SK-N-SH treated with all-trans-retinoic acid at 6 μM for 48 hours (cell line): ENCODE measurements around the gene KRT15.

ENCODE experiments used
- ATAC-seq: fragments of 200-7000 bp; cut with Tn5 transposase; 3 replicates; pipeline ENCODE4 v1.9.1; 2020; ENCODE audit warnings: mild to moderate bottlenecking, moderate library complexity
- ARNTL ChIP-seq: fragments of 450-650 bp; formaldehyde crosslinking; IDR thresholded peaks from 2 replicates; pipeline ENCODE4 v1.5.0; 2020; ENCODE audit warnings: low read depth, mild to moderate bottlenecking, moderate library complexity, borderline replicate concordance
- BACH2 ChIP-seq: fragments of 250-450 bp; sonication (Bioruptor Pico); IDR thresholded peaks from 2 replicates; pipeline ENCODE4 v1.9.0; 2021; ENCODE audit warnings: mild to moderate bottlenecking, borderline replicate concordance
- CSDC2 ChIP-seq: fragments of 250-450 bp; sonication (Bioruptor Pico); IDR thresholded peaks from 2 replicates; pipeline ENCODE4 v1.5.0; 2020; ENCODE audit warnings: mild to moderate bottlenecking, moderate library complexity
- ESRRG ChIP-seq: fragments of 250-450 bp; sonication (Bioruptor Pico); IDR thresholded peaks from 2 replicates; pipeline ENCODE4 v1.6.1; 2021; ENCODE audit warnings: mild to moderate bottlenecking
- GLIS3 ChIP-seq: fragments of 250-450 bp; sonication (Bioruptor Pico); IDR thresholded peaks from 2 replicates; pipeline ENCODE4 v1.5.0; 2020; ENCODE audit warnings: mild to moderate bottlenecking, moderate library complexity
- OSR1 ChIP-seq: fragments of 250-450 bp; sonication (Bioruptor Pico); IDR thresholded peaks from 2 replicates; pipeline ENCODE4 v1.8.0; 2022; ENCODE audit warnings: moderate library complexity, mild to moderate bottlenecking, inconsistent platforms
- PATZ1 ChIP-seq: fragments of 250-450 bp; sonication (Bioruptor Pico); IDR thresholded peaks from 2 replicates; pipeline ENCODE4 v1.8.0; 2020; ENCODE audit warnings: mild to moderate bottlenecking, moderate library complexity, borderline replicate concordance
- RARB ChIP-seq: fragments of 250-450 bp; sonication (Bioruptor Pico); IDR thresholded peaks from 2 replicates; pipeline ENCODE4 v1.8.0; 2021; ENCODE audit warnings: mild to moderate bottlenecking, moderate library complexity
- SNAI2 ChIP-seq: fragments of 250-450 bp; sonication (Bioruptor Pico); IDR thresholded peaks from 2 replicates; pipeline ENCODE4 v1.5.0; 2020; ENCODE audit warnings: mild to moderate bottlenecking, moderate library complexity
- TCF4 ChIP-seq: fragments of 250-450 bp; sonication (Bioruptor Pico); IDR thresholded peaks from 2 replicates; pipeline ENCODE4 v1.8.0; 2021; ENCODE audit warnings: mild to moderate bottlenecking, moderate library complexity, borderline replicate concordance
- TOX ChIP-seq: fragments of 250-450 bp; sonication (Bioruptor Pico); IDR thresholded peaks from 2 replicates; pipeline ENCODE4 v1.8.0; 2021; ENCODE audit warnings: mild to moderate bottlenecking, moderate library complexity, borderline replicate concordance
- ZC3H10 ChIP-seq: fragments of 250-450 bp; sonication (Bioruptor Pico); IDR thresholded peaks from 2 replicates; pipeline ENCODE4 v1.5.1; 2021; ENCODE audit warnings: mild to moderate bottlenecking, moderate library complexity
- ZFP3 ChIP-seq: fragments of 250-450 bp; sonication (Bioruptor Pico); IDR thresholded peaks from 2 replicates; pipeline ENCODE4 v1.5.0; 2020; ENCODE audit warnings: mild to moderate bottlenecking, moderate library complexity
- ZFP30 ChIP-seq: fragments of 450-650 bp; formaldehyde crosslinking; IDR thresholded peaks from 2 replicates; pipeline ENCODE4 v1.5.0; 2022; ENCODE audit warnings: mild to moderate bottlenecking, moderate library complexity
- ZNF565 ChIP-seq: fragments of 450-650 bp; formaldehyde crosslinking; conservative IDR thresholded peaks from 2 replicates; pipeline ENCODE4 v1.5.0; 2020; ENCODE audit warnings: low read depth, mild to moderate bottlenecking, moderate library complexity
- ZNF70 ChIP-seq: fragments of 450-650 bp; formaldehyde crosslinking; IDR thresholded peaks from 2 replicates; pipeline ENCODE4 v1.5.0; 2020; ENCODE audit warnings: mild to moderate bottlenecking, moderate library complexity
- TF ChIP-seq, protein P1 (sequence below): fragments of 250-450 bp; sonication (Bioruptor Pico); IDR thresholded peaks from 2 replicates; pipeline ENCODE4 v1.5.1; 2021; ENCODE audit warnings: mild to moderate bottlenecking, moderate library complexity
- TF ChIP-seq, protein P2 (sequence below): fragments of 250-450 bp; sonication (Bioruptor Pico); IDR thresholded peaks from 2 replicates; pipeline ENCODE4 v1.8.0; 2021; ENCODE audit warnings: low read depth, mild to moderate bottlenecking, moderate library complexity, borderline replicate concordance
- TF ChIP-seq, protein P3 (sequence below): fragments of 250-450 bp; sonication (Bioruptor Pico); IDR thresholded peaks from 2 replicates; pipeline ENCODE4 v1.5.1; 2020; ENCODE audit warnings: low read depth, mild to moderate bottlenecking, moderate library complexity

The KRT15 gene

GRCh38 chr17:41527063-41528023 lies 8.7 kb upstream of the KRT15 start:
- no peak for ATAC-seq
- no peak for TF ChIP-seq ZNF565 (CRISPR knock-in tag)
- TF ChIP-seq, protein P1, sequence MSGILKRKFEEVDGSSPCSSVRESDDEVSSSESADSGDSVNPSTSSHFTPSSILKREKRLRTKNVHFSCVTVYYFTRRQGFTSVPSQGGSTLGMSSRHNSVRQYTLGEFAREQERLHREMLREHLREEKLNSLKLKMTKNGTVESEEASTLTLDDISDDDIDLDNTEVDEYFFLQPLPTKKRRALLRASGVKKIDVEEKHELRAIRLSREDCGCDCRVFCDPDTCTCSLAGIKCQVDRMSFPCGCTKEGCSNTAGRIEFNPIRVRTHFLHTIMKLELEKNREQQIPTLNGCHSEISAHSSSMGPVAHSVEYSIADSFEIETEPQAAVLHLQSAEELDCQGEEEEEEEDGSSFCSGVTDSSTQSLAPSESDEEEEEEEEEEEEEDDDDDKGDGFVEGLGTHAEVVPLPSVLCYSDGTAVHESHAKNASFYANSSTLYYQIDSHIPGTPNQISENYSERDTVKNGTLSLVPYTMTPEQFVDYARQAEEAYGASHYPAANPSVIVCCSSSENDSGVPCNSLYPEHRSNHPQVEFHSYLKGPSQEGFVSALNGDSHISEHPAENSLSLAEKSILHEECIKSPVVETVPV: no peak
- no peak for TF ChIP-seq ZC3H10
- TF ChIP-seq BACH2 (CRISPR knock-in tag): no peak
- TF ChIP-seq OSR1 (CRISPR knock-in tag): no peak

GRCh38 chr17:41524261-41524660 lies 5.6 kb upstream of the KRT15 start:
- TF ChIP-seq ZNF565 (CRISPR knock-in tag): no peak
- TF ChIP-seq, protein P2, sequence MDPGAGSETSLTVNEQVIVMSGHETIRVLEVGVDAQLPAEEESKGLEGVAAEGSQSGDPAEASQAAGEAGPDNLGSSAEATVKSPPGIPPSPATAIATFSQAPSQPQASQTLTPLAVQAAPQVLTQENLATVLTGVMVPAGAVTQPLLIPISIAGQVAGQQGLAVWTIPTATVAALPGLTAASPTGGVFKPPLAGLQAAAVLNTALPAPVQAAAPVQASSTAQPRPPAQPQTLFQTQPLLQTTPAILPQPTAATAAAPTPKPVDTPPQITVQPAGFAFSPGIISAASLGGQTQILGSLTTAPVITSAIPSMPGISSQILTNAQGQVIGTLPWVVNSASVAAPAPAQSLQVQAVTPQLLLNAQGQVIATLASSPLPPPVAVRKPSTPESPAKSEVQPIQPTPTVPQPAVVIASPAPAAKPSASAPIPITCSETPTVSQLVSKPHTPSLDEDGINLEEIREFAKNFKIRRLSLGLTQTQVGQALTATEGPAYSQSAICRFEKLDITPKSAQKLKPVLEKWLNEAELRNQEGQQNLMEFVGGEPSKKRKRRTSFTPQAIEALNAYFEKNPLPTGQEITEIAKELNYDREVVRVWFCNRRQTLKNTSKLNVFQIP (CRISPR knock-in tag): no peak
- no peak for TF ChIP-seq CSDC2 (CRISPR knock-in tag)
- TF ChIP-seq ZNF70 (CRISPR knock-in tag): no peak
- no peak for ATAC-seq

DNA sequence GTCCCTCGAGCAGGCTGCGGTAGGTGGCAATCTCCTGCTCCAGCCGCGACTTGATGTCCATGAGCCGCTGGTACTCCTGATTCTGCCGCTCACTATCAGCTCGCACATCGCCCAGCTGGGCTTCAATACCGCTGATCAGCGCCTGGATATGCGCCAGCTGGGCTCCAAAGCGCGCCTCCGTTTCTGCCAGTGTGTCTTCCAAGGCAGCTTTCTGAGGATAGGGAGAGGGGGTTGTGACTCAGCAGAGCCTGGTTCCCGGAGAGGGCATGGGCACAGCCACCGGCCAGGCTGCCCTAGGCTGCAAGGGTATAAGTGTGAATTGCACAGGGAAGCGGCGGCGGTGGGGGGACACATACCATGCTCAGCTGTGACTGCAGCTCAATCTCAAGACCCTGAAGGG lies 5.1 kb upstream of the KRT15 start:
- TF ChIP-seq ARNTL (CRISPR knock-in tag): no peak
- TF ChIP-seq RARB (CRISPR knock-in tag): no peak
- TF ChIP-seq, protein P3, sequence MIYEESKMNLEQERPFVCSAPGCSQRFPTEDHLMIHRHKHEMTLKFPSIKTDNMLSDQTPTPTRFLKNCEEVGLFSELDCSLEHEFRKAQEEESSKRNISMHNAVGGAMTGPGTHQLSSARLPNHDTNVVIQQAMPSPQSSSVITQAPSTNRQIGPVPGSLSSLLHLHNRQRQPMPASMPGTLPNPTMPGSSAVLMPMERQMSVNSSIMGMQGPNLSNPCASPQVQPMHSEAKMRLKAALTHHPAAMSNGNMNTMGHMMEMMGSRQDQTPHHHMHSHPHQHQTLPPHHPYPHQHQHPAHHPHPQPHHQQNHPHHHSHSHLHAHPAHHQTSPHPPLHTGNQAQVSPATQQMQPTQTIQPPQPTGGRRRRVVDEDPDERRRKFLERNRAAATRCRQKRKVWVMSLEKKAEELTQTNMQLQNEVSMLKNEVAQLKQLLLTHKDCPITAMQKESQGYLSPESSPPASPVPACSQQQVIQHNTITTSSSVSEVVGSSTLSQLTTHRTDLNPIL (CRISPR knock-in tag): no peak
- TF ChIP-seq ESRRG (CRISPR knock-in tag): no peak
- no peak for TF ChIP-seq ZNF565 (CRISPR knock-in tag)
- TF ChIP-seq CSDC2 (CRISPR knock-in tag): no peak
- TF ChIP-seq TCF4 (CRISPR knock-in tag): no peak; the same call in 1 of the 2 replicates
- peak; percentile 66 for ATAC-seq

GRCh38 chr17:41523225-41523593 lies 4.5 kb upstream of the KRT15 start:
- TF ChIP-seq, protein P1: no peak
- no peak for TF ChIP-seq BACH2 (CRISPR knock-in tag)
- no peak for TF ChIP-seq ARNTL (CRISPR knock-in tag)
- no peak for TF ChIP-seq SNAI2 (CRISPR knock-in tag)
- no peak for TF ChIP-seq ZNF70 (CRISPR knock-in tag)
- TF ChIP-seq, protein P2 (CRISPR knock-in tag): no peak
- TF ChIP-seq ZFP3: no peak
- TF ChIP-seq ESRRG (CRISPR knock-in tag): no peak
- TF ChIP-seq TOX (CRISPR knock-in tag): no peak
- TF ChIP-seq ZFP30 (CRISPR knock-in tag): no peak
- TF ChIP-seq PATZ1 (CRISPR knock-in tag): no peak
- no peak for TF ChIP-seq GLIS3 (CRISPR knock-in tag)
- TF ChIP-seq ZC3H10: no peak
- no peak for TF ChIP-seq OSR1 (CRISPR knock-in tag)
- no peak for ATAC-seq
